ENCODE results near the gene CLDN11. TPM values are rescaled to one million over a fixed set of nuclear protein-coding genes. Genes with fewer than 3 reads are reported as not detected.

CLDN11 gene
- total RNA-seq, 1 experiment from 2014 or later, result not detected

- POLR2A ChIA-PET, result interaction anchor here (1.6 kb wide), 1 partner anchor 8 kb away, joined by 3 read pairs; no protein-coding TSS in a partner anchor
- no peaks in the 10 kb centered on the region for H3K27me3 Mint-ChIP-seq (ENCODE audit: insufficient read depth, unreplicated experiment)
- no peaks in the 10 kb centered on the region for H3K9me3 Mint-ChIP-seq (ENCODE audit: unreplicated experiment)
Observed at GRCh38 chr3:170454509-170454908, 35.8 kb downstream of the CLDN11 start.

GRCh38 chr3:170458285-170458684 is 39.6 kb downstream of the CLDN11 start:
- no peaks in the 10 kb centered on the region for H3K4me1 Mint-ChIP-seq (ENCODE audit: insufficient read depth, unreplicated experiment)
- peak; percentile 30 for DNase-seq (ENCODE audit: unreplicated experiment)
- TF ChIP-seq CTCF (IDR thresholded peaks at IDR 0.05; ENCODE audit: unreplicated experiment), result no peak
- BruUV-seq (replicated peaks), result no TSS peak
- H3K36me3 Mint-ChIP-seq (ENCODE audit: insufficient read depth, unreplicated experiment), result no peaks in the 10 kb centered on the region
- intact Hi-C loops (cut with micrococcal nuclease), result no loop called here
- no peak overlapping the region for H3K27ac Mint-ChIP-seq (ENCODE audit: low read depth, unreplicated experiment)
- no peak overlapping the region for H3K4me3 Mint-ChIP-seq (ENCODE audit: unreplicated experiment)
- ChIA-PET CTCF (interaction anchor here (0.6 to 1.5 kb wide), 4 partner anchors 20 to 395 kb away, joined by 3 to 8 read pairs (median 5); no protein-coding TSS in a partner anchor), POLR2A (interaction anchor here (0.7 to 1.1 kb wide), 4 partner anchors 11 to 26 kb away, joined by 3 to 4 read pairs (median 4); no protein-coding TSS in a partner anchor)
- no peaks in the 10 kb centered on the region for H3K9me3 Mint-ChIP-seq (ENCODE audit: unreplicated experiment)
- no peaks in the 10 kb centered on the region for H3K27me3 Mint-ChIP-seq (ENCODE audit: insufficient read depth, unreplicated experiment)

More at GRCh38 chr3:170454509-170454908, 35.8 kb downstream of the CLDN11 start:
- Mint-ChIP-seq H3K27ac (ENCODE audit: low read depth, unreplicated experiment) (no peak overlapping the region), H3K36me3 (ENCODE audit: insufficient read depth, unreplicated experiment) (no peaks in the 10 kb centered on the region), H3K4me3 (ENCODE audit: unreplicated experiment) (no peak overlapping the region), H3K4me1 (ENCODE audit: insufficient read depth, unreplicated experiment) (no peaks in the 10 kb centered on the region)
- no TSS peak for BruUV-seq (replicated peaks)
- intact Hi-C loops (cut with micrococcal nuclease), result no loop called here
- CTCF ChIA-PET, result interaction anchor here (1.0 kb wide), 2 partner anchors 11 to 356 kb away, joined by 5 read pairs; no protein-coding TSS in a partner anchor
- DNase-seq (ENCODE audit: unreplicated experiment), result no peak
- no peak for TF ChIP-seq CTCF (IDR thresholded peaks at IDR 0.05; ENCODE audit: unreplicated experiment)

GRCh38 chr3:170463011-170463410 is 44.3 kb downstream of the CLDN11 start:
- no peak for TF ChIP-seq CTCF (IDR thresholded peaks at IDR 0.05; ENCODE audit: unreplicated experiment)
- Mint-ChIP-seq H3K36me3 (ENCODE audit: insufficient read depth, unreplicated experiment) (no peaks in the 10 kb centered on the region), H3K4me3 (ENCODE audit: unreplicated experiment) (no peak overlapping the region), H3K27me3 (ENCODE audit: insufficient read depth, unreplicated experiment) (no peaks in the 10 kb centered on the region), H3K4me1 (ENCODE audit: insufficient read depth, unreplicated experiment) (no peaks in the 10 kb centered on the region), H3K9me3 (ENCODE audit: unreplicated experiment) (no peaks in the 10 kb centered on the region), H3K27ac (ENCODE audit: low read depth, unreplicated experiment) (no peak overlapping the region)
- BruUV-seq (replicated peaks), result no TSS peak
- ChIA-PET CTCF (interaction anchor here (1.0 to 2.7 kb wide), 3 partner anchors 10 to 349 kb away, joined by 3 to 15 read pairs (median 3); no protein-coding TSS in a partner anchor), POLR2A (interaction anchor here (0.7 to 1.2 kb wide), 3 partner anchors 8 to 348 kb away, joined by 3 to 4 read pairs (median 3); no protein-coding TSS in a partner anchor)
- DNase-seq (ENCODE audit: unreplicated experiment), result no peak
- intact Hi-C loops (cut with micrococcal nuclease), result no loop called here

GRCh38 chr3:170465955-170466354 is 47.3 kb downstream of the CLDN11 start:
- ChIA-PET POLR2A (no interaction called here), CTCF (interaction anchor here (0.7 to 1.6 kb wide), 5 partner anchors 11 to 375 kb away, joined by 3 to 6 read pairs (median 4); no protein-coding TSS in a partner anchor)
- Mint-ChIP-seq H3K4me3 (ENCODE audit: unreplicated experiment) (no peak overlapping the region), H3K27me3 (ENCODE audit: insufficient read depth, unreplicated experiment) (peaks cover 11% of the 10 kb centered on the region), H3K36me3 (ENCODE audit: insufficient read depth, unreplicated experiment) (no peaks in the 10 kb centered on the region), H3K9me3 (ENCODE audit: unreplicated experiment) (no peaks in the 10 kb centered on the region), H3K27ac (ENCODE audit: low read depth, unreplicated experiment) (no peak overlapping the region), H3K4me1 (ENCODE audit: insufficient read depth, unreplicated experiment) (no peaks in the 10 kb centered on the region)
- BruUV-seq (replicated peaks), result no TSS peak
- no peak for TF ChIP-seq CTCF (IDR thresholded peaks at IDR 0.05; ENCODE audit: unreplicated experiment)
- intact Hi-C loops (cut with micrococcal nuclease), result no loop called here
- DNase-seq (ENCODE audit: unreplicated experiment), result no peak

All from MCF 10A (cell line).